HepG2 (cell line): ENCODE results near the gene CATSPERD. TPM values are rescaled to one million over a fixed set of nuclear protein-coding genes. Genes with fewer than 3 reads are reported as not detected.

Experiments
- HOXA5 ChIP-seq: sonication (generic); formaldehyde crosslinking; IDR thresholded peaks from 2 replicates; pipeline ENCODE4 v1.4.0; 2020; ENCODE audit warnings: missing genetic modification reagents
- MAZ ChIP-seq, 2 experiments: sonication (generic) in 1 of 2; formaldehyde crosslinking in 1 of 2; IDR thresholded peaks; 2 replicates each; pipeline versions ENCODE4 v1.5.0 to v1.6.1; 2012 to 2020; ENCODE audit warnings: low read depth in 2 of 2, mild to moderate bottlenecking in 2 of 2, borderline replicate concordance in 1 of 2, improper control_type of control experiment in 1 of 2, low read length in 1 of 2, missing genetic modification reagents in 1 of 2, moderate library complexity in 1 of 2
- SOX5 ChIP-seq: IDR thresholded peaks from 2 replicates; pipeline ENCODE4 v1.6.1; 2016; ENCODE audit warnings: borderline replicate concordance
- SOX6 ChIP-seq, 2 experiments: fragments of 450-650 bp in 1 of 2; sonication (generic) in 1 of 2; formaldehyde crosslinking in 1 of 2; IDR thresholded peaks; 2 replicates each; pipeline versions ENCODE4 v1.4.0 to v1.6.1; 2017 to 2020; ENCODE audit warnings: antibody characterized with exemption in 1 of 2, mild to moderate bottlenecking in 1 of 2, missing genetic modification reagents in 1 of 2
- ZNF773 ChIP-seq: sonication (generic); formaldehyde crosslinking; IDR thresholded peaks from 2 replicates; pipeline ENCODE4 v1.4.0; 2020; ENCODE audit warnings: missing genetic modification reagents, borderline replicate concordance
- polyA plus RNA-seq, 8 experiments: library from polyadenylated mRNA; depleted of rRNA in 3 of 8; stranded (reverse) in 7 of 8; unstranded in 1 of 8; fragments of >200 nt; fragmentation: Illumina TruSeq in 4 of 8; extraction: Trizol in 4 of 8; gene quantifications; 2 replicates each; pipeline versions ENCODE4 v1.2.1 to v1.2.3, GENCODE V29; 2011 to 2016; ENCODE audit warnings: low read depth in 4 of 8, missing spikeins in 1 of 8, mixed read lengths in 1 of 8; ENCODE audit not compliant: insufficient read depth in 1 of 8
- total RNA-seq, 5 experiments: library from RNA; depleted of rRNA; stranded (reverse); fragments of >200 nt; fragmentation: Illumina TruSeq; extraction: Trizol; gene quantifications; 2 replicates each; pipeline ENCODE4 v1.2.3, GENCODE V29; 2016; ENCODE audit warnings: low read depth in 1 of 5
- TF ChIP-seq, protein P1 (sequence below): sonication (generic); formaldehyde crosslinking; IDR thresholded peaks from 2 replicates; pipeline ENCODE4 v1.4.0; 2020; ENCODE audit warnings: low read depth, mild to moderate bottlenecking, missing genetic modification reagents
- TF ChIP-seq, protein P2 (sequence below): sonication (generic); formaldehyde crosslinking; conservative IDR thresholded peaks from 2 replicates; pipeline ENCODE4 v1.8.0; 2022; ENCODE audit warnings: mild to moderate bottlenecking, moderate library complexity, missing genetic modification reagents
- TF ChIP-seq, protein P3 (sequence below): sonication (generic); formaldehyde crosslinking; IDR thresholded peaks from 2 replicates; pipeline ENCODE4 v1.5.1; 2020; ENCODE audit warnings: mild to moderate bottlenecking, missing genetic modification reagents, borderline replicate concordance
- TF ChIP-seq, protein P4 (sequence below): sonication (generic); formaldehyde crosslinking; IDR thresholded peaks from 2 replicates; pipeline ENCODE4 v1.4.0; 2020; ENCODE audit warnings: mild to moderate bottlenecking, missing genetic modification reagents
- TF ChIP-seq, protein P5 (sequence below): IDR thresholded peaks from 2 replicates; pipeline ENCODE4 v1.4.0; 2020; ENCODE audit warnings: mild to moderate bottlenecking, missing genetic modification reagents

The CATSPERD gene
- total and polyA plus RNA-seq, 2 of the 13 experiments (the other 11 are each of a cell fraction or from before 2014, with no cell fraction given): 0.04 TPM; not detected in 1

DNA sequence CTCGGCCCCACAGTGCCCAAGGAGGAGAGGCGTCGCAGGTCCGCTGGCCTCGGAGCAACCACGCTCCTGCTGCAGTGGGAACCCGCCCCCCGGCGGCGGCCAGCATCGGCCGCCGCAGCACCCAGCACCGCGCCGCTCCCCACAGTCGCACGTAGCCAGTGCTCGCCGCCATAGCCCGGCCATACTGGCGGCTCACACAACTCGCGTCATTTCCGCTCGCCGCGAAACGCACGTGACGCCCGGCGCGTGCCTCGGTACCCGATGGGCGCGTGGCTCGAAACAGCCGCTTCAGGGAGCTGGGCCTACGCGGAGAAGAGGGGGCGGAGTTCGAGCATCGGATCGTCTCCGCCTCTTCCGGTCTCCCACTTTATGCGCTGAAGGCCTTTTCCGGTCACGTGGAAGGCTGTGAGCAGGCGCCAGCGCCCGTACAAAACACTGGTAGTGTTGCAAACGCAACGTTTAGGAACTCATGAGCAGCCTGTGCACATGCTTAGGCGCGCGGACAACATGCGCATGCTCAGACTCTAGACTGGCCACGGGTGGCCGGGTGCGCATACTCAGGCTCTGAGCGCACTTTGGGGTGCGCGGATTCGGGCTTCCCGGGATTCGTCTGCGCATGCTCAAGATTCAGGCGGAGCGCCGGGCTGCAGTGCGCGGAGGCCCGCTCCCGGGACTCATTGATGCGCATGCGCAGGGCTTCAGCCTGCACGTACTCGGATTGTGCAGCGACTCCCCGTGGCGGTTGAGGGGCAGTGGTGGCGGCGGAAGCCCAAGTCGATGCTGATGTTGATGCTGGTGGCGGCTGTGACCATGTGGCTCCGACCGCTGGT lies at the start of gene CATSPERD, which contains the start of gene LONP1 (continued):
- TF ChIP-seq MAZ (IDR thresholded peaks at IDR 0.05; ENCODE audit: borderline replicate concordance, low read depth, low read length): peak; percentile 69; the same call in 1 of the 2 replicates
- peak; percentile 64; the same call in 1 of the 2 replicates for TF ChIP-seq MAZ (CRISPR knock-in tag; IDR thresholded peaks at IDR 0.05; ENCODE audit: low read depth)
- TF ChIP-seq, protein P1, sequence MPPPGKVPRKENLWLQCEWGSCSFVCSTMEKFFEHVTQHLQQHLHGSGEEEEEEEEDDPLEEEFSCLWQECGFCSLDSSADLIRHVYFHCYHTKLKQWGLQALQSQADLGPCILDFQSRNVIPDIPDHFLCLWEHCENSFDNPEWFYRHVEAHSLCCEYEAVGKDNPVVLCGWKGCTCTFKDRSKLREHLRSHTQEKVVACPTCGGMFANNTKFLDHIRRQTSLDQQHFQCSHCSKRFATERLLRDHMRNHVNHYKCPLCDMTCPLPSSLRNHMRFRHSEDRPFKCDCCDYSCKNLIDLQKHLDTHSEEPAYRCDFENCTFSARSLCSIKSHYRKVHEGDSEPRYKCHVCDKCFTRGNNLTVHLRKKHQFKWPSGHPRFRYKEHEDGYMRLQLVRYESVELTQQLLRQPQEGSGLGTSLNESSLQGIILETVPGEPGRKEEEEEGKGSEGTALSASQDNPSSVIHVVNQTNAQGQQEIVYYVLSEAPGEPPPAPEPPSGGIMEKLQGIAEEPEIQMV: peak; percentile 66; the same call in 1 of the 2 replicates
- TF ChIP-seq SOX6 (IDR thresholded peaks at IDR 0.05): no peak
- peak; percentile 72 for TF ChIP-seq SOX6 (CRISPR knock-in tag; IDR thresholded peaks at IDR 0.05)
- TF ChIP-seq ZNF773 (CRISPR knock-in tag): 0 out of 2 replicates have a peak, but pooled peaks have one; percentile 16
- TF ChIP-seq, protein P2, sequence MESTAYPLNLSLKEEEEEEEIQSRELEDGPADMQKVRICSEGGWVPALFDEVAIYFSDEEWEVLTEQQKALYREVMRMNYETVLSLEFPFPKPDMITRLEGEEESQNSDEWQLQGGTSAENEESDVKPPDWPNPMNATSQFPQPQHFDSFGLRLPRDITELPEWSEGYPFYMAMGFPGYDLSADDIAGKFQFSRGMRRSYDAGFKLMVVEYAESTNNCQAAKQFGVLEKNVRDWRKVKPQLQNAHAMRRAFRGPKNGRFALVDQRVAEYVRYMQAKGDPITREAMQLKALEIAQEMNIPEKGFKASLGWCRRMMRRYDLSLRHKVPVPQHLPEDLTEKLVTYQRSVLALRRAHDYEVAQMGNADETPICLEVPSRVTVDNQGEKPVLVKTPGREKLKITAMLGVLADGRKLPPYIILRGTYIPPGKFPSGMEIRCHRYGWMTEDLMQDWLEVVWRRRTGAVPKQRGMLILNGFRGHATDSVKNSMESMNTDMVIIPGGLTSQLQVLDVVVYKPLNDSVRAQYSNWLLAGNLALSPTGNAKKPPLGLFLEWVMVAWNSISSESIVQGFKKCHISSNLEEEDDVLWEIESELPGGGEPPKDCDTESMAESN (CRISPR knock-in tag): peak; percentile 92
- TF ChIP-seq, protein P3, sequence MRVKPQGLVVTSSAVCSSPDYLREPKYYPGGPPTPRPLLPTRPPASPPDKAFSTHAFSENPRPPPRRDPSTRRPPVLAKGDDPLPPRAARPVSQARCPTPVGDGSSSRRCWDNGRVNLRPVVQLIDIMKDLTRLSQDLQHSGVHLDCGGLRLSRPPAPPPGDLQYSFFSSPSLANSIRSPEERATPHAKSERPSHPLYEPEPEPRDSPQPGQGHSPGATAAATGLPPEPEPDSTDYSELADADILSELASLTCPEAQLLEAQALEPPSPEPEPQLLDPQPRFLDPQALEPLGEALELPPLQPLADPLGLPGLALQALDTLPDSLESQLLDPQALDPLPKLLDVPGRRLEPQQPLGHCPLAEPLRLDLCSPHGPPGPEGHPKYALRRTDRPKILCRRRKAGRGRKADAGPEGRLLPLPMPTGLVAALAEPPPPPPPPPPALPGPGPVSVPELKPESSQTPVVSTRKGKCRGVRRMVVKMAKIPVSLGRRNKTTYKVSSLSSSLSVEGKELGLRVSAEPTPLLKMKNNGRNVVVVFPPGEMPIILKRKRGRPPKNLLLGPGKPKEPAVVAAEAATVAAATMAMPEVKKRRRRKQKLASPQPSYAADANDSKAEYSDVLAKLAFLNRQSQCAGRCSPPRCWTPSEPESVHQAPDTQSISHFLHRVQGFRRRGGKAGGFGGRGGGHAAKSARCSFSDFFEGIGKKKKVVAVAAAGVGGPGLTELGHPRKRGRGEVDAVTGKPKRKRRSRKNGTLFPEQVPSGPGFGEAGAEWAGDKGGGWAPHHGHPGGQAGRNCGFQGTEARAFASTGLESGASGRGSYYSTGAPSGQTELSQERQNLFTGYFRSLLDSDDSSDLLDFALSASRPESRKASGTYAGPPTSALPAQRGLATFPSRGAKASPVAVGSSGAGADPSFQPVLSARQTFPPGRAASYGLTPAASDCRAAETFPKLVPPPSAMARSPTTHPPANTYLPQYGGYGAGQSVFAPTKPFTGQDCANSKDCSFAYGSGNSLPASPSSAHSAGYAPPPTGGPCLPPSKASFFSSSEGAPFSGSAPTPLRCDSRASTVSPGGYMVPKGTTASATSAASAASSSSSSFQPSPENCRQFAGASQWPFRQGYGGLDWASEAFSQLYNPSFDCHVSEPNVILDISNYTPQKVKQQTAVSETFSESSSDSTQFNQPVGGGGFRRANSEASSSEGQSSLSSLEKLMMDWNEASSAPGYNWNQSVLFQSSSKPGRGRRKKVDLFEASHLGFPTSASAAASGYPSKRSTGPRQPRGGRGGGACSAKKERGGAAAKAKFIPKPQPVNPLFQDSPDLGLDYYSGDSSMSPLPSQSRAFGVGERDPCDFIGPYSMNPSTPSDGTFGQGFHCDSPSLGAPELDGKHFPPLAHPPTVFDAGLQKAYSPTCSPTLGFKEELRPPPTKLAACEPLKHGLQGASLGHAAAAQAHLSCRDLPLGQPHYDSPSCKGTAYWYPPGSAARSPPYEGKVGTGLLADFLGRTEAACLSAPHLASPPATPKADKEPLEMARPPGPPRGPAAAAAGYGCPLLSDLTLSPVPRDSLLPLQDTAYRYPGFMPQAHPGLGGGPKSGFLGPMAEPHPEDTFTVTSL: peak; percentile 79
- peak; percentile 56 for TF ChIP-seq SOX5 (CRISPR knock-in tag)
- TF ChIP-seq, protein P4, sequence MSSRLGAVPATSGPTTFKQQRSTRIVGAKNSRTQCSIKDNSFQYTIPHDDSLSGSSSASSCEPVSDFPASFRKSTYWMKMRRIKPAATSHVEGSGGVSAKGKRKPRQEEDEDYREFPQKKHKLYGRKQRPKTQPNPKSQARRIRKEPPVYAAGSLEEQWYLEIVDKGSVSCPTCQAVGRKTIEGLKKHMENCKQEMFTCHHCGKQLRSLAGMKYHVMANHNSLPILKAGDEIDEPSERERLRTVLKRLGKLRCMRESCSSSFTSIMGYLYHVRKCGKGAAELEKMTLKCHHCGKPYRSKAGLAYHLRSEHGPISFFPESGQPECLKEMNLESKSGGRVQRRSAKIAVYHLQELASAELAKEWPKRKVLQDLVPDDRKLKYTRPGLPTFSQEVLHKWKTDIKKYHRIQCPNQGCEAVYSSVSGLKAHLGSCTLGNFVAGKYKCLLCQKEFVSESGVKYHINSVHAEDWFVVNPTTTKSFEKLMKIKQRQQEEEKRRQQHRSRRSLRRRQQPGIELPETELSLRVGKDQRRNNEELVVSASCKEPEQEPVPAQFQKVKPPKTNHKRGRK (CRISPR knock-in tag): 0 out of 2 replicates have a peak, but pooled peaks have one; percentile 52
- TF ChIP-seq, protein P5, sequence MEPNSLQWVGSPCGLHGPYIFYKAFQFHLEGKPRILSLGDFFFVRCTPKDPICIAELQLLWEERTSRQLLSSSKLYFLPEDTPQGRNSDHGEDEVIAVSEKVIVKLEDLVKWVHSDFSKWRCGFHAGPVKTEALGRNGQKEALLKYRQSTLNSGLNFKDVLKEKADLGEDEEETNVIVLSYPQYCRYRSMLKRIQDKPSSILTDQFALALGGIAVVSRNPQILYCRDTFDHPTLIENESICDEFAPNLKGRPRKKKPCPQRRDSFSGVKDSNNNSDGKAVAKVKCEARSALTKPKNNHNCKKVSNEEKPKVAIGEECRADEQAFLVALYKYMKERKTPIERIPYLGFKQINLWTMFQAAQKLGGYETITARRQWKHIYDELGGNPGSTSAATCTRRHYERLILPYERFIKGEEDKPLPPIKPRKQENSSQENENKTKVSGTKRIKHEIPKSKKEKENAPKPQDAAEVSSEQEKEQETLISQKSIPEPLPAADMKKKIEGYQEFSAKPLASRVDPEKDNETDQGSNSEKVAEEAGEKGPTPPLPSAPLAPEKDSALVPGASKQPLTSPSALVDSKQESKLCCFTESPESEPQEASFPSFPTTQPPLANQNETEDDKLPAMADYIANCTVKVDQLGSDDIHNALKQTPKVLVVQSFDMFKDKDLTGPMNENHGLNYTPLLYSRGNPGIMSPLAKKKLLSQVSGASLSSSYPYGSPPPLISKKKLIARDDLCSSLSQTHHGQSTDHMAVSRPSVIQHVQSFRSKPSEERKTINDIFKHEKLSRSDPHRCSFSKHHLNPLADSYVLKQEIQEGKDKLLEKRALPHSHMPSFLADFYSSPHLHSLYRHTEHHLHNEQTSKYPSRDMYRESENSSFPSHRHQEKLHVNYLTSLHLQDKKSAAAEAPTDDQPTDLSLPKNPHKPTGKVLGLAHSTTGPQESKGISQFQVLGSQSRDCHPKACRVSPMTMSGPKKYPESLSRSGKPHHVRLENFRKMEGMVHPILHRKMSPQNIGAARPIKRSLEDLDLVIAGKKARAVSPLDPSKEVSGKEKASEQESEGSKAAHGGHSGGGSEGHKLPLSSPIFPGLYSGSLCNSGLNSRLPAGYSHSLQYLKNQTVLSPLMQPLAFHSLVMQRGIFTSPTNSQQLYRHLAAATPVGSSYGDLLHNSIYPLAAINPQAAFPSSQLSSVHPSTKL: peak; percentile 23; the same call in 1 of the 2 replicates
- TF ChIP-seq HOXA5 (CRISPR knock-in tag): peak; percentile 57; the same call in 1 of the 2 replicates
